H1 (cell line): ENCODE measurements around the gene SCGB1A1. TPM values are rescaled to one million over a fixed set of nuclear protein-coding genes. Genes with fewer than 3 reads are reported as not detected.

ENCODE experiments used
- CTCF ChIA-PET: fragments of 300-600 bp; sonication (Branson Sonifier 250); formaldehyde crosslinking; loops from one replicate; lab custom pipeline; 2021; ENCODE audit not compliant: partially characterized antibody; lab: Charles Lee
- POLR2A ChIA-PET: fragments of 300-600 bp; sonication (Branson Sonifier 250); formaldehyde crosslinking; loops from one replicate; lab custom pipeline; 2021; ENCODE audit warnings: inconsistent platforms; ENCODE audit not compliant: partially characterized antibody; lab: Charles Lee
- DNase-seq, 2 experiments: peaks; one replicate each; pipeline versions ENCODE4 v3.0.0 to v3.0.0-alpha.2; 2010 to 2022; ENCODE audit warnings: low spot score in 2 of 2, low read depth in 1 of 2, mixed read lengths in 1 of 2
- FAIRE-seq: peaks from 2 replicates; lab custom pipeline; 2011; peaks lifted over from hg19 to GRCh38; lab: Jason Lieb, UNC
- H2AFZ ChIP-seq: 2 replicates; pipeline ENCODE4 v1.8.1; 2012; ENCODE audit warnings: low read length, inconsistent platforms
- H2AK5ac ChIP-seq: 2 replicates; pipeline ENCODE4 v1.6.1; 2013; ENCODE audit warnings: low read depth, low read length
- H2BK120ac ChIP-seq: replicated peaks from 2 replicates; pipeline ENCODE3; 2013; ENCODE audit warnings: low read depth, low read length, inconsistent platforms
- H2BK12ac ChIP-seq: 2 replicates; pipeline ENCODE4 v1.6.1; 2013; ENCODE audit warnings: low read depth, low read length
- H2BK15ac ChIP-seq: 2 replicates; pipeline ENCODE4 v1.6.1; 2013; ENCODE audit warnings: low read length
- H2BK20ac ChIP-seq: 2 replicates; pipeline ENCODE4 v1.6.1; 2013; ENCODE audit warnings: low read length
- H2BK5ac ChIP-seq: 2 replicates; pipeline ENCODE4 v1.6.1; 2013; ENCODE audit warnings: low read depth, low read length
- H3K14ac ChIP-seq: 2 replicates; pipeline ENCODE4 v1.6.1; 2013; ENCODE audit warnings: inconsistent platforms; ENCODE audit not compliant: insufficient read length
- H3K18ac ChIP-seq: 2 replicates; pipeline ENCODE4 v1.6.1; 2013; ENCODE audit warnings: low read length; ENCODE audit errors: extremely low read depth
- H3K23ac ChIP-seq: 2 replicates; pipeline ENCODE4 v1.6.1; 2013; ENCODE audit warnings: inconsistent platforms; ENCODE audit not compliant: insufficient read length
- H3K23me2 ChIP-seq: 2 replicates; pipeline ENCODE4 v1.6.1; 2013; ENCODE audit warnings: low read depth, low read length
- H3K27ac ChIP-seq: 2 replicates; pipeline ENCODE4 v1.6.1; 2011; ENCODE audit warnings: low read depth, low read length, inconsistent platforms
- H3K27me3 ChIP-seq, 4 experiments: replicated peaks in 1 of 4; 1 replicate in 1 of 4; 2 replicates in 3 of 4; pipeline versions ENCODE4 v1.6.1 to v1.8.1; 2011 to 2013; ENCODE audit warnings: low read length in 3 of 4, mild to moderate bottlenecking in 3 of 4, inconsistent platforms in 2 of 4, mixed read lengths in 2 of 4, moderate library complexity in 1 of 4; ENCODE audit not compliant: control insufficient read depth in 3 of 4, insufficient read depth in 3 of 4; ENCODE audit errors: extremely low read depth in 1 of 4
- H3K36me3 ChIP-seq, 4 experiments: 2 replicates each; pipeline versions ENCODE4 v1.6.1 to v1.8.1; 2011 to 2013; ENCODE audit warnings: mild to moderate bottlenecking in 4 of 4, low read length in 3 of 4, moderate library complexity in 2 of 4, control low read depth in 1 of 4, inconsistent platforms in 1 of 4; ENCODE audit not compliant: insufficient read depth in 4 of 4, control insufficient read depth in 2 of 4
- H3K4ac ChIP-seq: replicated peaks from 2 replicates; pipeline ENCODE3; 2013; ENCODE audit warnings: low read length, low read depth, mixed read lengths, inconsistent platforms; ENCODE audit not compliant: insufficient read length
- H3K4me1 ChIP-seq, 4 experiments: replicated peaks in 1 of 4; 1 replicate in 1 of 4; 2 replicates in 3 of 4; pipeline versions ENCODE4 v1.6.1 to v1.8.1; 2011 to 2013; ENCODE audit warnings: low read length in 3 of 4, inconsistent platforms in 2 of 4, mixed read lengths in 1 of 4; ENCODE audit not compliant: insufficient read depth in 4 of 4, control insufficient read depth in 3 of 4
- H3K4me2 ChIP-seq, 2 experiments: 2 replicates each; pipeline versions ENCODE4 v1.6.1 to v1.8.1; 2011 to 2013; ENCODE audit warnings: low read depth in 2 of 2, low read length in 2 of 2, control low read depth in 1 of 2, inconsistent platforms in 1 of 2, mild to moderate bottlenecking in 1 of 2; ENCODE audit not compliant: insufficient read depth in 1 of 2
- H3K4me3 ChIP-seq, 4 experiments: fragments of 200-600, 300-600 bp in 1 of 4; sonication (generic), shearing (Covaris generic), sonication (Bioruptor Twin) in 1 of 4; 2 replicates each; pipeline versions ENCODE4 v1.5.1 to v1.8.1; 2011 to 2016; ENCODE audit warnings: low read length in 4 of 4, low read depth in 3 of 4, control low read depth in 2 of 4, inconsistent platforms in 2 of 4, mild to moderate bottlenecking in 2 of 4, mixed read lengths in 1 of 4, moderate library complexity in 1 of 4; ENCODE audit not compliant: insufficient read depth in 2 of 4; ENCODE audit errors: extremely low read depth in 1 of 4
- H3K56ac ChIP-seq: replicated peaks from 2 replicates; pipeline ENCODE3; 2013; ENCODE audit warnings: low read depth, mild to moderate bottlenecking, mixed read lengths, low read length, inconsistent platforms; ENCODE audit not compliant: insufficient read length
- H3K79me1 ChIP-seq: 2 replicates; pipeline ENCODE4 v1.6.1; 2013; ENCODE audit warnings: low read depth, low read length, control low read depth
- H3K79me2 ChIP-seq, 2 experiments: 2 replicates each; pipeline versions ENCODE4 v1.6.1 to v1.8.1; 2012 to 2013; ENCODE audit warnings: low read length in 2 of 2, mild to moderate bottlenecking in 2 of 2, inconsistent platforms in 1 of 2; ENCODE audit not compliant: insufficient read depth in 2 of 2, control insufficient read depth in 1 of 2
- H3K9ac ChIP-seq, 4 experiments: replicated peaks in 1 of 4; 1 replicate in 1 of 4; 2 replicates in 3 of 4; pipeline versions ENCODE4 v1.6.1 to v1.8.1; 2011 to 2013; ENCODE audit warnings: low read depth in 3 of 4, low read length in 3 of 4, control low read depth in 2 of 4, mild to moderate bottlenecking in 2 of 4, moderate library complexity in 2 of 4, inconsistent platforms in 1 of 4; ENCODE audit errors: extremely low read depth in 1 of 4
- H3K9me3 ChIP-seq, 2 experiments: 2 replicates each; pipeline versions ENCODE4 v1.6.1 to v1.8.1; 2012 to 2013; ENCODE audit warnings: mild to moderate bottlenecking in 2 of 2, moderate library complexity in 2 of 2, control low read depth in 1 of 2, inconsistent platforms in 1 of 2, low read depth in 1 of 2, low read length in 1 of 2, mixed read lengths in 1 of 2; ENCODE audit not compliant: insufficient read depth in 2 of 2
- H4K20me1 ChIP-seq, 2 experiments: replicated peaks in 1 of 2; 2 replicates each; pipeline versions ENCODE3 to v1.8.1; 2011 to 2013; ENCODE audit warnings: inconsistent platforms in 2 of 2, low read length in 2 of 2, mild to moderate bottlenecking in 1 of 2; ENCODE audit not compliant: insufficient read depth in 2 of 2, control insufficient read depth in 1 of 2
- H4K5ac ChIP-seq: 2 replicates; pipeline ENCODE4 v1.6.1; 2013; ENCODE audit warnings: low read length, low read depth, mixed read lengths, inconsistent platforms; ENCODE audit not compliant: insufficient read length
- H4K8ac ChIP-seq: 2 replicates; pipeline ENCODE4 v1.8.0; 2013; ENCODE audit warnings: mild to moderate bottlenecking, moderate library complexity, low read length, inconsistent platforms; ENCODE audit not compliant: insufficient read depth; ENCODE audit errors: extremely low read depth
- H4K91ac ChIP-seq: replicated peaks from 2 replicates; pipeline ENCODE3; 2013; ENCODE audit warnings: low read length, mixed read lengths, inconsistent platforms; ENCODE audit not compliant: insufficient read length
- BCL11A ChIP-seq, 2 experiments: IDR thresholded peaks; one replicate each; pipeline ENCODE4 v1.6.1; 2011; ENCODE audit warnings: low read depth in 2 of 2, low read length in 2 of 2, mild to moderate bottlenecking in 2 of 2
- CHD1 ChIP-seq: IDR thresholded peaks from 2 replicates; pipeline ENCODE4 v1.6.1; 2012; ENCODE audit warnings: low read depth, low read length, improper control_type of control experiment
- GABPA ChIP-seq: IDR thresholded peaks from 2 replicates; pipeline ENCODE4 v1.6.1; 2011; ENCODE audit warnings: mild to moderate bottlenecking, low read length, moderate library complexity, borderline replicate concordance; ENCODE audit not compliant: insufficient read depth
- MAFK ChIP-seq: IDR thresholded peaks from 2 replicates; pipeline ENCODE4 v1.6.1; 2012; ENCODE audit warnings: low read depth, mild to moderate bottlenecking, improper control_type of control experiment, low read length
- POU5F1 ChIP-seq: IDR thresholded peaks from 2 replicates; pipeline ENCODE4 v1.6.1; 2011; ENCODE audit warnings: low read depth, mild to moderate bottlenecking, low read length, moderate library complexity
- RAD21 ChIP-seq, 2 experiments: IDR thresholded peaks in 1 of 2; conservative IDR thresholded peaks in 1 of 2; 2 replicates each; pipeline ENCODE4 v1.6.1; 2011; ENCODE audit warnings: low read depth in 2 of 2, low read length in 2 of 2, improper control_type of control experiment in 1 of 2, inconsistent platforms in 1 of 2, mild to moderate bottlenecking in 1 of 2, moderate library complexity in 1 of 2
- SIRT6 ChIP-seq: IDR thresholded peaks from one replicate; pipeline ENCODE4 v1.7.1; 2012; ENCODE audit warnings: low read length, inconsistent platforms
- TBP ChIP-seq: IDR thresholded peaks from 2 replicates; pipeline ENCODE4 v1.6.1; 2011; ENCODE audit warnings: low read depth, low read length, improper control_type of control experiment
- TCF12 ChIP-seq: IDR thresholded peaks from 2 replicates; pipeline ENCODE4 v1.6.1; 2011; ENCODE audit warnings: low read depth, mild to moderate bottlenecking, low read length
- TEAD4 ChIP-seq: IDR thresholded peaks from 2 replicates; pipeline ENCODE4 v1.6.1; 2012; ENCODE audit warnings: low read depth, low read length, inconsistent platforms, mixed read lengths
- WGBS, 2 experiments: shearing (Covaris generic) in 1 of 2; methylation state at CpG; one replicate each; pipeline versions ENCODE4 v1.1.6 to v1.1.7; 2013 to 2015; ENCODE audit warnings: low lambda C conversion rate in 2 of 2, mixed read lengths in 2 of 2, inconsistent platforms in 1 of 2, low coverage in 1 of 2, missing lambda C conversion rate in 1 of 2; ENCODE audit not compliant: insufficient replicate concordance in 2 of 2, insufficient coverage in 1 of 2, insufficient read length in 1 of 2; ENCODE audit errors: extremely low coverage in 1 of 2, missing lambda C conversion rate in 1 of 2; 5-methylcytosine and 5-hydroxymethylcytosine counted together
- polyA plus RNA-seq, 7 experiments: library from polyadenylated mRNA; depleted of rRNA in 3 of 7; stranded (reverse) in 5 of 7; unstranded in 2 of 7; fragments of >200 nt in 5 of 7; fragments of 200-250 nt in 2 of 7; gene quantifications; 1 replicate in 5 of 7; 2 replicates in 1 of 7; 4 replicates in 1 of 7; pipeline versions ENCODE4 v1.2.1 to v1.2.3, GENCODE V29; 2011 to 2013; ENCODE audit warnings: missing spikeins in 2 of 7, mixed read lengths in 2 of 7
- total RNA-seq: library from RNA; stranded (reverse); fragmentation: NEBNext Ultra II Directional; extraction: Animal tissue kit (Norgen Biotek cat#: 25700); gene quantifications from 2 replicates; pipeline ENCODE4 v1.2.1, GENCODE V29; 2021
- TF ChIP-seq, protein P1 (sequence below): IDR thresholded peaks from 2 replicates; pipeline ENCODE4 v1.6.1; 2012; ENCODE audit warnings: inconsistent platforms
- TF ChIP-seq, protein P2 (sequence below): IDR thresholded peaks from 2 replicates; pipeline ENCODE4 v1.6.1; 2012; ENCODE audit warnings: low read length, inconsistent platforms

Gene SCGB1A1
- total and polyA plus RNA-seq, 2 of the 8 experiments (the other 6 are each of a cell fraction or from before 2014, with no cell fraction given) = not detected

DNA sequence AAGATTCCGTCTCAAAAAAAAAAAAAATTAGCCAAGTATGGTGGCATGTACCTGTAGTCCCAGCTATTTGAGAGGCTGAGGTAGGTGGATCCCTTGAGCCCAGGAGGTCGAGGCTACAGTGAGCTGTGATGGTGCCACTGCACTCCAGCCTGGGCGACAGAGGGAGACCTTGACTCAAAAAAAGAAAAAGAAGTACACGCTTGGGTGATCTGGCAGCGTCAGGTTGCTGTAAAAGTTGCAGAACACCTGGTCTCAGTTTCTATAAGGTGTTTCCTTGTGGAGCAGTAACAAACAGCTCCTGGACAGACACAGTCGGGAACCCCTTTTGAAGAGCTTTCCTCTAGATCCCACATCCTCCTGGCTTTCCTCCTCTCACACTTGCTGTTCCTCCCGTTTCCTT, 45.8 kb downstream of the SCGB1A1 start:
- no peak overlapping the region for H3K4me3 ChIP-seq
- no peak overlapping the region for H3K4ac ChIP-seq
- H3K4me1 ChIP-seq = no peaks in the 10 kb centered on the region
- no peak overlapping the region for H2BK15ac ChIP-seq
- no peak overlapping the region for H2AK5ac ChIP-seq
- H3K79me2 ChIP-seq = no peaks in the 10 kb centered on the region
- H3K23ac ChIP-seq = no peak overlapping the region
- no peak overlapping the region for H3K4me2 ChIP-seq
- no peak overlapping the region for H3K18ac ChIP-seq
- H3K23me2 ChIP-seq = no peaks in the 10 kb centered on the region
- no peak overlapping the region for H4K5ac ChIP-seq
- H3K9ac ChIP-seq = no peak overlapping the region; a peak in 1 of 7 replicates
- DNase-seq (no peak), FAIRE-seq (no peak)
- H2BK120ac ChIP-seq = no peak overlapping the region
- no peaks in the 10 kb centered on the region; a peak in 1 of 7 replicates for H3K27me3 ChIP-seq
- H2BK12ac ChIP-seq = no peak overlapping the region
- H2AFZ ChIP-seq = no peak overlapping the region
- 80% methylated on average over 7 of the region's 7 CpGs; no CpG with 5 or more reads in 1 of the 2 experiments for WGBS, 2 experiments
- H4K20me1 ChIP-seq = no peaks in the 10 kb centered on the region
- ChIA-PET POLR2A (no interaction called here), CTCF (interaction anchor here (0.6 to 1.5 kb wide), 4 partner anchors 41 to 885 kb away, joined by 3 to 5 read pairs (median 4); no protein-coding TSS in a partner anchor)
- no peak overlapping the region for H3K27ac ChIP-seq
- no peak overlapping the region for H4K8ac ChIP-seq
- H3K79me1 ChIP-seq = no peaks in the 10 kb centered on the region
- no peak overlapping the region for H4K91ac ChIP-seq
- H3K36me3 ChIP-seq = no peaks in the 10 kb centered on the region
- H2BK20ac ChIP-seq = no peak overlapping the region
- H3K56ac ChIP-seq = no peak overlapping the region
- no peaks in the 10 kb centered on the region for H3K9me3 ChIP-seq
- H2BK5ac ChIP-seq = no peak overlapping the region
- no peak overlapping the region for H3K14ac ChIP-seq
- no peak for TF ChIP-seq MAFK
- no peak for TF ChIP-seq TCF12
- no peak for TF ChIP-seq TEAD4
- TF ChIP-seq, protein P1, sequence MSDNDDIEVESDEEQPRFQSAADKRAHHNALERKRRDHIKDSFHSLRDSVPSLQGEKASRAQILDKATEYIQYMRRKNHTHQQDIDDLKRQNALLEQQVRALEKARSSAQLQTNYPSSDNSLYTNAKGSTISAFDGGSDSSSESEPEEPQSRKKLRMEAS = no peak
- TF ChIP-seq, protein P2, sequence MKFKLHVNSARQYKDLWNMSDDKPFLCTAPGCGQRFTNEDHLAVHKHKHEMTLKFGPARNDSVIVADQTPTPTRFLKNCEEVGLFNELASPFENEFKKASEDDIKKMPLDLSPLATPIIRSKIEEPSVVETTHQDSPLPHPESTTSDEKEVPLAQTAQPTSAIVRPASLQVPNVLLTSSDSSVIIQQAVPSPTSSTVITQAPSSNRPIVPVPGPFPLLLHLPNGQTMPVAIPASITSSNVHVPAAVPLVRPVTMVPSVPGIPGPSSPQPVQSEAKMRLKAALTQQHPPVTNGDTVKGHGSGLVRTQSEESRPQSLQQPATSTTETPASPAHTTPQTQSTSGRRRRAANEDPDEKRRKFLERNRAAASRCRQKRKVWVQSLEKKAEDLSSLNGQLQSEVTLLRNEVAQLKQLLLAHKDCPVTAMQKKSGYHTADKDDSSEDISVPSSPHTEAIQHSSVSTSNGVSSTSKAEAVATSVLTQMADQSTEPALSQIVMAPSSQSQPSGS = no peak
- no peak for TF ChIP-seq CHD1
- no peak for TF ChIP-seq RAD21 (IDR thresholded peaks at IDR 0.05 in 1 of 2, conservative IDR thresholded peaks at IDR 0.05 in 1 of 2; ENCODE audit: low read depth in 2 of 2, low read length in 2 of 2)
- no peak for TF ChIP-seq TBP
- TF ChIP-seq SIRT6 = no peak
- TF ChIP-seq POU5F1 = no peak
- TF ChIP-seq BCL11A (IDR thresholded peaks at IDR 0.05; ENCODE audit: low read depth in 2 of 2, low read length in 2 of 2) = no peak
- no peak for TF ChIP-seq GABPA
